ENCODE measurements around the gene ZNF891. TPM values are rescaled to one million over a fixed set of nuclear protein-coding genes. Genes with fewer than 3 reads are reported as not detected.

Gene ZNF891
- total and polyA plus RNA-seq, 4 experiments from 2014 or later, result 0.37 to 7.3 (median 3.5) TPM

DNA sequence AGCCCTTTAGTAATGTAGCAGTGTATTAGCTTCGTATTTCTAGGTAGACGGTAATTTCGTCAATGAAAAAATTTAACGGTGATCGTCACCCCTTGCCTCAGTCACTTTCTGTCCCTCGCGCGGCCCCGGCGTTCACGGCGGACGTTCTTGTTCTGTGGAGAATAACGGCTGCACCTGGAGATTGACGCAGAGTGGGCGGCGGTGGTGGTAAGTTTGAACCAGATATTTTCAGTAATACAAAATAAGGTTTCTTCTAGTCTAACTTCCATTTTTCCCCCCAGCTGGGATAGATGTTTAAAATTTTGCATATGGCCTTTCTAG is 694 bp upstream of the ZNF891 start:
- no peaks in the 10 kb centered on the region for H3K27me3 ChIP-seq (ENCODE audit: insufficient read depth, low read length)
- H3K4me3 ChIP-seq (ENCODE audit: low read length in 2 of 2), result peak overlapping the region; percentile 59 to 87
- H3K36me3 ChIP-seq (ENCODE audit: insufficient read depth, low read length), result peaks cover 12% of the 10 kb centered on the region
- H3K4me1 ChIP-seq (ENCODE audit: insufficient read depth, low read length), result peaks cover 10% of the 10 kb centered on the region
- Mint-ChIP-seq H3K4me1 (peaks cover 11 to 25% (median 20%) of the 10 kb centered on the region in 4 donors), H3K36me3 (peaks cover 65 to 72% of the 10 kb centered on the region in 2 donors), H3K27me3 (no peaks in the 10 kb centered on the region), H3K9me3 (peaks cover 11 to 89% (median 75%) of the 10 kb centered on the region in 8 donors), H3K27ac (peak overlapping the region; percentile 92 to 100 (median 99)), H3K4me3 (peak overlapping the region; percentile 87 to 99 (median 95))
- POLR2A ChIA-PET (ENCODE audit: partially characterized antibody), result interaction anchor here (1.0 to 3.2 kb wide), 13 partner anchors 10 to 243 kb away, joined by 3 to 33 read pairs (median 7); partner anchors contain the start of genes CHFR, ZNF26, ZNF268 and ZNF84
- CTCF ChIA-PET (ENCODE audit: partially characterized antibody), result interaction anchor here (0.9 kb wide), 1 partner anchor 51 kb away, joined by 5 read pairs; the partner anchor contains the start of gene ZNF268
- intact Hi-C loops (cut with micrococcal nuclease), result loop anchor here (1.0 to 2.0 kb wide), 6 partner anchors 50 to 370 kb away; partner anchors contain the start of genes ANKLE2, ZNF140, ZNF26 and ZNF268
- DNase-seq, result no peak
- peaks cover 5 to 22% of the 10 kb centered on the region in 2 donors for H3K9me3 ChIP-seq (ENCODE audit: control insufficient read depth in 1 of 2, low read length in 2 of 2)
- H3K27ac ChIP-seq (ENCODE audit: low read depth, low read length), result peak overlapping the region; percentile 98

DNA sequence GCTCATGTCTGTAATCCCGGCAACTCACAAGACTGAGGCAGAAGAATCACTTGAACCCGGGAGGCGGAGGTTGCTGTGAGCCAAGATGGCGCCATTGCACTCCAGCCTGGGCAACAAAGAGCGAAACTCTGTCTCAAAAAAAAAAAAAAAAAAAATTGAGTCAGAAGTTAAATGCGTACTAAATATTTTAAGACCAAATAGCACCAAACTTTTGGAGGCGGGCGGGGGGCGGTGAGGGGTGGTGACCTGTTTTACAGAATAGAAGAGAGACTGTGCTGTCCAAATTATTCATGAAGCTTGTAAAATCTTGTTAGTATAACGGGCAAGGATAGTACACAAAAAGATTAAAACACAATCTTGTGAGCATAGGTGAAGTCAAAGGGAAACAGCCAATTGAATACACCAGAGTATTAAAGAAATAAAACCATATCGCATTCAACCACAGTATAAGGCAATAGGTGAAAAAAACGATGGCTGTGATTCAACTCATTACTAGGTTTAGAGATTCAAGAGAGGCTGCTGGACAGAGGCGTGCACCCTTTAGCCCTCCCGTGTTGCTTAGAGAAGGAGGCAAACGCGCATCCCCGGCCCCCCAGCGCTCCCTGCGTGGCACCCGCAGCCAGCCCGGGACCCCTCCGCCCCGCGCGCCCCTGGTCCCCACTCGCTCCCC is 571 bp downstream of the ZNF891 start:
- ChIA-PET POLR2A (ENCODE audit: partially characterized antibody) (interaction anchor here (0.7 to 3.2 kb wide), 12 partner anchors 9 to 221 kb away, joined by 3 to 33 read pairs (median 10); partner anchors contain the start of genes ZNF26, ZNF268 and ZNF84), CTCF (ENCODE audit: partially characterized antibody) (interaction anchor here (0.6 to 1.6 kb wide), 2 partner anchors 50 to 422 kb away, joined by 3 to 4 read pairs; no protein-coding TSS in a partner anchor)
- peaks cover 4 to 89% (median 75%) of the 10 kb centered on the region in 8 donors for H3K9me3 Mint-ChIP-seq
- peaks cover 65 to 71% of the 10 kb centered on the region in 2 donors for H3K36me3 Mint-ChIP-seq
- H3K36me3 ChIP-seq (ENCODE audit: insufficient read depth, low read length), result no peaks in the 10 kb centered on the region
- H3K27me3 Mint-ChIP-seq, result no peaks in the 10 kb centered on the region
- peaks cover 11 to 25% (median 17%) of the 10 kb centered on the region in 4 donors for H3K4me1 Mint-ChIP-seq
- peaks cover 10% of the 10 kb centered on the region for H3K4me1 ChIP-seq (ENCODE audit: insufficient read depth, low read length)
- no peaks in the 10 kb centered on the region for H3K27me3 ChIP-seq (ENCODE audit: insufficient read depth, low read length)
- DNase-seq, result no peak
- peak overlapping the region; percentile 92 to 100 (median 99) for H3K27ac Mint-ChIP-seq
- peaks cover 5 to 19% of the 10 kb centered on the region in 2 donors for H3K9me3 ChIP-seq (ENCODE audit: control insufficient read depth in 1 of 2, low read length in 2 of 2)
- intact Hi-C loops (cut with micrococcal nuclease), result loop anchor here (1.0 to 2.0 kb wide), 6 partner anchors 49 to 369 kb away; partner anchors contain the start of genes ANKLE2, ZNF140, ZNF26 and ZNF268
- peak overlapping the region; percentile 98 for H3K27ac ChIP-seq (ENCODE audit: low read depth, low read length)
- peak overlapping the region; percentile 87 to 99 (median 94) for H3K4me3 Mint-ChIP-seq
- peak overlapping the region; percentile 52 to 87 for H3K4me3 ChIP-seq (ENCODE audit: low read length in 2 of 2)

DNA sequence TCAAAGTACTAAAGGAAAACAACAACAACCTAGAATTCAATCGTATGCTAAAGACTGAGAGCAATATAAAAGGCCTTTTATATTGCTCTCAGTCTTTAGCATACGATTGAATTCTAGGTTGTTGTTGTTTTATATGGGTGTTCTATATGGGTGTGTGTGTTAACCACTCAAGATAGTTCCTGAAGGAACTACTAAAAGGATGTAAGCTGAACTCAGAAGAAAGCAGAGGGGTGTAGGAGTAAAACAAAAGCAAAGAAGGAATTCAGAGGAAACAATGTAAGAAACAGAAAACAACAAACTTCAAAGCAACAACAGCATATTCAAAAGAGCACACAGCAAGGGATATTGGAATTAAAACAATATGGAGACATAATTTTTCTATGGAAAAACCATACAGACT is 5.4 kb downstream of the ZNF891 start:
- H3K4me1 ChIP-seq (ENCODE audit: insufficient read depth, low read length), result no peaks in the 10 kb centered on the region
- Mint-ChIP-seq H3K27ac (no peak overlapping the region), H3K4me3 (peak overlapping the region in 1 of 8 donors; percentile 63), H3K9me3 (peaks cover 4 to 96% (median 79%) of the 10 kb centered on the region in 8 donors), H3K4me1 (peaks cover 4 to 7% (median 5%) of the 10 kb centered on the region in 4 donors), H3K27me3 (no peaks in the 10 kb centered on the region), H3K36me3 (peaks cover 67 to 76% of the 10 kb centered on the region in 2 donors)
- POLR2A ChIA-PET (ENCODE audit: partially characterized antibody), result no interaction called here
- H3K4me3 ChIP-seq (ENCODE audit: low read length in 2 of 2), result no peak overlapping the region
- no peaks in the 10 kb centered on the region for H3K27me3 ChIP-seq (ENCODE audit: insufficient read depth, low read length)
- intact Hi-C loops (cut with micrococcal nuclease), result no loop called here
- H3K36me3 ChIP-seq (ENCODE audit: insufficient read depth, low read length), result peaks cover 10% of the 10 kb centered on the region
- H3K27ac ChIP-seq (ENCODE audit: low read depth, low read length), result no peak overlapping the region
- CTCF ChIA-PET (ENCODE audit: partially characterized antibody), result no interaction called here
- DNase-seq, result no peak
- H3K9me3 ChIP-seq (ENCODE audit: control insufficient read depth in 1 of 2, low read length in 2 of 2), result peaks cover 16 to 52% of the 10 kb centered on the region in 2 donors

DNA sequence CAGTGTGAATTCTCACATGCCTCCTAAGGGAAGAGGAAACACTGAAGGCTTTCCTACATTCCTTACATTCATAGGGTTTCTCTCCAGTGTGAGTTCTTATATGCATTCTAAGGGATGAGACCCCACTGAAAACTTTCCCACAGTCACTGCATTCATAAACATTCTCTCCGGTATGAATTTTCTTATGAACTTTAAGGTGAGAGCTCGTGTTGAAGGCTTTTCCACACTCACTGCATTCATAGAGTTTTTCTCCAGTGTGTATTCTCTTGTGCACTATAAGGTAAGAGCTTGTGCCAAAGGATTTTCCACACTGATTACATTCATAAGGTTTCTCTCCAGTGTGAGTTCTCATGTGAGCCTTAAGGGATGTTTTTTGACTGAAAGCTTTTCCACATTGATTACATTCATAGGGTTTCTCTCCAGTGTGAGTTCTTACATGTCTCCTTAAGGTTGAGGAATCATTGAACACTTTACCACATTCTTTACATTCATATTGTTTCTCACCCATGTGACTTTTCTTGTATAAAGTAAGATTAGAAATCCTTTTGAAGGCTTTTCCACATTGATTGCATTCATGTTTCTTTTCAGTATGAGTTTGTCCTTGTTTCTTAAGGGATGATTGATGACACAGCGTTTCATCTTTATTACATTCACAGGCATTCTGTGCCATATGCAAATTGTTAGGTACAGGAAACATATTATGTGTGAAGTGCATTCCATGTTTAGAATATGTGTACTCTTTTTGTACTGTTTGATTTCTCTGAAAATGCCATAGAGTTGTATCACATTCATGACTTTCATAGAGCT is 9.5 kb downstream of the ZNF891 start:
- peak overlapping the region; percentile 0 to 7 for H3K4me3 ChIP-seq (ENCODE audit: low read length in 2 of 2)
- POLR2A ChIA-PET (ENCODE audit: partially characterized antibody), result interaction anchor here (0.6 to 1.9 kb wide), 2 partner anchors 10 to 605 kb away, joined by 3 to 7 read pairs; partner anchors contain the start of genes ZNF10 and ZNF891
- peaks cover 21 to 80% of the 10 kb centered on the region in 2 donors for H3K9me3 ChIP-seq (ENCODE audit: control insufficient read depth in 1 of 2, low read length in 2 of 2)
- peak overlapping the region in 1 of 8 donors; percentile 20 for H3K4me3 Mint-ChIP-seq
- CTCF ChIA-PET (ENCODE audit: partially characterized antibody), result no interaction called here
- H3K27me3 Mint-ChIP-seq, result no peaks in the 10 kb centered on the region
- intact Hi-C loops (cut with micrococcal nuclease), result no loop called here
- H3K36me3 Mint-ChIP-seq, result peaks cover 71 to 75% of the 10 kb centered on the region in 2 donors
- H3K27ac ChIP-seq (ENCODE audit: low read depth, low read length), result no peak overlapping the region
- H3K9me3 Mint-ChIP-seq, result peaks cover 0 to 95% (median 88%) of the 10 kb centered on the region in 8 donors
- peaks cover 10% of the 10 kb centered on the region for H3K36me3 ChIP-seq (ENCODE audit: insufficient read depth, low read length)
- DNase-seq, result no peak
- no peaks in the 10 kb centered on the region for H3K27me3 ChIP-seq (ENCODE audit: insufficient read depth, low read length)
- no peak overlapping the region for H3K27ac Mint-ChIP-seq
- H3K4me1 Mint-ChIP-seq, result no peaks in the 10 kb centered on the region
- H3K4me1 ChIP-seq (ENCODE audit: insufficient read depth, low read length), result no peaks in the 10 kb centered on the region

DNA sequence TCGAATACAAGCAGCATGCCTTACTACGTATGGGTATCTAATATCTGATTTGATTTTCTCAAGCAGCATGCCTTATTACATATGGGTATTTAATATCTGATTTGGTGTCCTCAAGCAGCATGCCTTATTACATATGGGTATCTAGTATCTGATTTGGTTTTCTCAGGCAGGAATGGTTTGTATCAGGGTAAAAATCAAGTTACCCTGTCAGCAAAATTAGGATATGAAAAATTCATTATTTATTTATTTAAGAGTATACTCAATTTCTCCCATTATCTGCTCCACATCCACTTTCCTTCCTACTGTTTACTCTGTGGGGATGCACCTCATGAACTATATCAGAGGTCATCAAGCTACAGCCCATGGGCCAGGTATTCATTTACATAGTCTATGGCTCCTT is 21.9 kb downstream of the ZNF891 start:
- Histone ChIP-seq H3K4me3 (ENCODE audit: low read length in 2 of 2) (no peak overlapping the region), H3K36me3 (ENCODE audit: insufficient read depth, low read length) (peaks cover 23% of the 10 kb centered on the region), H3K9me3 (ENCODE audit: control insufficient read depth in 1 of 2, low read length in 2 of 2) (peaks cover 9 to 75% of the 10 kb centered on the region in 2 donors), H3K27me3 (ENCODE audit: insufficient read depth, low read length) (no peaks in the 10 kb centered on the region), H3K27ac (ENCODE audit: low read depth, low read length) (no peak overlapping the region), H3K4me1 (ENCODE audit: insufficient read depth, low read length) (no peaks in the 10 kb centered on the region)
- H3K9me3 Mint-ChIP-seq, result peaks cover 0 to 96% (median 87%) of the 10 kb centered on the region in 8 donors
- H3K36me3 Mint-ChIP-seq, result peaks cover 60 to 61% of the 10 kb centered on the region in 2 donors
- DNase-seq, result no peak
- no peak overlapping the region for H3K4me3 Mint-ChIP-seq
- intact Hi-C loops (cut with micrococcal nuclease), result no loop called here
- ChIA-PET CTCF (ENCODE audit: partially characterized antibody) (no interaction called here), POLR2A (ENCODE audit: partially characterized antibody) (no interaction called here)
- no peak overlapping the region for H3K27ac Mint-ChIP-seq
- peaks cover 0 to 1% (median 0%) of the 10 kb centered on the region in 4 donors for H3K4me1 Mint-ChIP-seq
- H3K27me3 Mint-ChIP-seq, result no peaks in the 10 kb centered on the region

DNA sequence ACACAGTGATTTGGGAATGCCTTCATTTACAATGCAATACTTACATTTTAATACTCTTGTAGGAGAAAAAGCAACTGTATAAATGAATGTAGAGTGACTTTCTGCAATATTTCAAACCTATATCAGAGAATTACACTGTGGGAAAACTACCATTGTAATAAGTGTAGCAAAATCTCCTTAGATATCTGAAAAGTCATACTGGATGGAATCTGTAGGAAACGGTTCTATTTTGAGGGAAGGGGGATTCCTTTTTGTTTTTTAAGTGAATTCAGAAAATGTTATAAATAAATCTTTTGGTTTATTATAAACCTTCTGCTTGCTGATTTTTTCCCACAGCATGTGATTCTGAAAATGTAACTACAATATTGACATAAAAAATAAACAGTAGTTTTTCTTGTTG is 23.0 kb downstream of the ZNF891 start:
- ChIA-PET POLR2A (ENCODE audit: partially characterized antibody) (interaction anchor here (1.1 kb wide), 1 partner anchor 87 kb away, joined by 3 read pairs; no protein-coding TSS in a partner anchor), CTCF (ENCODE audit: partially characterized antibody) (no interaction called here)
- Mint-ChIP-seq H3K4me1 (peaks cover 0 to 1% (median 0%) of the 10 kb centered on the region in 4 donors), H3K4me3 (no peak overlapping the region), H3K36me3 (peaks cover 65 to 66% of the 10 kb centered on the region in 2 donors), H3K9me3 (peaks cover 0 to 99% (median 89%) of the 10 kb centered on the region in 8 donors), H3K27me3 (no peaks in the 10 kb centered on the region), H3K27ac (no peak overlapping the region)
- Histone ChIP-seq H3K4me1 (ENCODE audit: insufficient read depth, low read length) (no peaks in the 10 kb centered on the region), H3K27ac (ENCODE audit: low read depth, low read length) (no peak overlapping the region), H3K9me3 (ENCODE audit: control insufficient read depth in 1 of 2, low read length in 2 of 2) (peaks cover 9 to 83% of the 10 kb centered on the region in 2 donors), H3K36me3 (ENCODE audit: insufficient read depth, low read length) (peaks cover 27% of the 10 kb centered on the region), H3K4me3 (ENCODE audit: low read length in 2 of 2) (peak overlapping the region in 1 of 2 donors; percentile 5), H3K27me3 (ENCODE audit: insufficient read depth, low read length) (no peaks in the 10 kb centered on the region)
- intact Hi-C loops (cut with micrococcal nuclease), result no loop called here
- no peak for DNase-seq
